ENCODE results near the gene HYAL3.
"Not testable (repeated sequence)": the region's sequence is repeated elsewhere in the genome, so short reads cannot be mapped to it uniquely, and the experiment has no call there.

HYAL3 gene

GRCh38 chr3:50290161-50290641 lies 9.0 kb downstream of the HYAL3 start:
- peak overlapping the region in 1 of 2 donors; percentile 38 for H3K9ac ChIP-seq (ENCODE audit: low read depth in 1 of 2, low read length in 2 of 2)
- no peak overlapping the region for H3K4me3 ChIP-seq (ENCODE audit: low read depth in 1 of 2, low read length in 2 of 2)
- H3K4me1 ChIP-seq (ENCODE audit: control insufficient read depth in 1 of 2, insufficient read depth in 2 of 2, low read length in 2 of 2): peaks cover 22 to 28% of the 10 kb centered on the region in 2 donors
- no peak overlapping the region for H3K27ac ChIP-seq (ENCODE audit: low read depth, low read length)
- no peaks in the 10 kb centered on the region for H3K27me3 ChIP-seq (ENCODE audit: control insufficient read depth in 1 of 2, insufficient read depth in 2 of 2, low read length in 2 of 2)
- H3K9me3 ChIP-seq (ENCODE audit: control insufficient read depth in 1 of 2, low read length in 2 of 2): no peaks in the 10 kb centered on the region
- H3K36me3 ChIP-seq (ENCODE audit: control insufficient read depth in 1 of 2, insufficient read depth in 2 of 2, low read length in 2 of 2): peaks cover 34 to 43% of the 10 kb centered on the region in 2 donors

- no peak overlapping the region for H3K9ac ChIP-seq (ENCODE audit: low read depth in 1 of 2, low read length in 2 of 2)
- peaks cover 34 to 43% of the 10 kb centered on the region in 2 donors for H3K36me3 ChIP-seq (ENCODE audit: control insufficient read depth in 1 of 2, insufficient read depth in 2 of 2, low read length in 2 of 2)
- H3K27me3 ChIP-seq (ENCODE audit: control insufficient read depth in 1 of 2, insufficient read depth in 2 of 2, low read length in 2 of 2): no peaks in the 10 kb centered on the region
- H3K4me1 ChIP-seq (ENCODE audit: control insufficient read depth in 1 of 2, insufficient read depth in 2 of 2, low read length in 2 of 2): peaks cover 22 to 28% of the 10 kb centered on the region in 2 donors
- H3K4me3 ChIP-seq (ENCODE audit: low read depth in 1 of 2, low read length in 2 of 2): no peak overlapping the region
- H3K9me3 ChIP-seq (ENCODE audit: control insufficient read depth in 1 of 2, low read length in 2 of 2): no peaks in the 10 kb centered on the region
- no peak overlapping the region for H3K27ac ChIP-seq (ENCODE audit: low read depth, low read length)
These were observed 10.1 kb downstream of the HYAL3 start for GRCh38 chr3:50289130-50289529.

- no peak overlapping the region for H3K27ac ChIP-seq (ENCODE audit: low read depth, low read length)
- H3K4me3 ChIP-seq (ENCODE audit: low read depth in 1 of 2, low read length in 2 of 2): no peak overlapping the region
- H3K9ac ChIP-seq (ENCODE audit: low read depth in 1 of 2, low read length in 2 of 2): no peak overlapping the region
- peaks cover 22 to 28% of the 10 kb centered on the region in 2 donors for H3K4me1 ChIP-seq (ENCODE audit: control insufficient read depth in 1 of 2, insufficient read depth in 2 of 2, low read length in 2 of 2)
- no peaks in the 10 kb centered on the region for H3K9me3 ChIP-seq (ENCODE audit: control insufficient read depth in 1 of 2, low read length in 2 of 2)
- peaks cover 34 to 43% of the 10 kb centered on the region in 2 donors for H3K36me3 ChIP-seq (ENCODE audit: control insufficient read depth in 1 of 2, insufficient read depth in 2 of 2, low read length in 2 of 2)
- H3K27me3 ChIP-seq (ENCODE audit: control insufficient read depth in 1 of 2, insufficient read depth in 2 of 2, low read length in 2 of 2): no peaks in the 10 kb centered on the region
These were observed 10.7 kb downstream of the HYAL3 start for GRCh38 chr3:50288387-50289007.

- peaks cover 15 to 20% of the 10 kb centered on the region in 2 donors for H3K4me1 ChIP-seq (ENCODE audit: control insufficient read depth in 1 of 2, insufficient read depth in 2 of 2, low read length in 2 of 2)
- H3K4me3 ChIP-seq (ENCODE audit: low read depth in 1 of 2, low read length in 2 of 2): no peak overlapping the region
- peaks cover 34 to 43% of the 10 kb centered on the region in 2 donors for H3K36me3 ChIP-seq (ENCODE audit: control insufficient read depth in 1 of 2, insufficient read depth in 2 of 2, low read length in 2 of 2)
- H3K9ac ChIP-seq (ENCODE audit: low read depth in 1 of 2, low read length in 2 of 2): no peak overlapping the region
- H3K27me3 ChIP-seq (ENCODE audit: control insufficient read depth in 1 of 2, insufficient read depth in 2 of 2, low read length in 2 of 2): no peaks in the 10 kb centered on the region
- H3K9me3 ChIP-seq (ENCODE audit: control insufficient read depth in 1 of 2, low read length in 2 of 2): no peaks in the 10 kb centered on the region
- no peak overlapping the region for H3K27ac ChIP-seq (ENCODE audit: low read depth, low read length)
These were observed 11.9 kb downstream of the HYAL3 start for GRCh38 chr3:50287262-50287661.

GRCh38 chr3:50286322-50287227 lies 12.6 kb downstream of the HYAL3 start:
- no peak overlapping the region for H3K27ac ChIP-seq (ENCODE audit: low read depth, low read length)
- no peak overlapping the region for H3K4me3 ChIP-seq (ENCODE audit: low read depth in 1 of 2, low read length in 2 of 2)
- peaks cover 34 to 43% of the 10 kb centered on the region in 2 donors for H3K36me3 ChIP-seq (ENCODE audit: control insufficient read depth in 1 of 2, insufficient read depth in 2 of 2, low read length in 2 of 2)
- no peak overlapping the region for H3K9ac ChIP-seq (ENCODE audit: low read depth in 1 of 2, low read length in 2 of 2)
- H3K4me1 ChIP-seq (ENCODE audit: control insufficient read depth in 1 of 2, insufficient read depth in 2 of 2, low read length in 2 of 2): peaks cover 13 to 16% of the 10 kb centered on the region in 2 donors
- H3K27me3 ChIP-seq (ENCODE audit: control insufficient read depth in 1 of 2, insufficient read depth in 2 of 2, low read length in 2 of 2): no peaks in the 10 kb centered on the region
- H3K9me3 ChIP-seq (ENCODE audit: control insufficient read depth in 1 of 2, low read length in 2 of 2): no peaks in the 10 kb centered on the region

- H3K4me1 ChIP-seq (ENCODE audit: control insufficient read depth in 1 of 2, insufficient read depth in 2 of 2, low read length in 2 of 2); H3K27ac ChIP-seq (ENCODE audit: low read depth, low read length); H3K27me3 ChIP-seq (ENCODE audit: control insufficient read depth in 1 of 2, insufficient read depth in 2 of 2, low read length in 2 of 2); H3K4me3 ChIP-seq (ENCODE audit: low read depth in 1 of 2, low read length in 2 of 2); H3K9me3 ChIP-seq (ENCODE audit: control insufficient read depth in 1 of 2, low read length in 2 of 2); H3K9ac ChIP-seq (ENCODE audit: low read depth in 1 of 2, low read length in 2 of 2): not testable (repeated sequence)
- peaks cover 21 to 27% of the 10 kb centered on the region in 2 donors for H3K36me3 ChIP-seq (ENCODE audit: control insufficient read depth in 1 of 2, insufficient read depth in 2 of 2, low read length in 2 of 2)
These were observed 15.1 kb downstream of the HYAL3 start for GRCh38 chr3:50284121-50284520.

GRCh38 chr3:50279255-50280016 lies 19.8 kb downstream of the HYAL3 start:
- peaks cover 0 to 8% of the 10 kb centered on the region in 2 donors for H3K36me3 ChIP-seq (ENCODE audit: control insufficient read depth in 1 of 2, insufficient read depth in 2 of 2, low read length in 2 of 2)
- H3K9me3 ChIP-seq (ENCODE audit: control insufficient read depth in 1 of 2, low read length in 2 of 2): no peaks in the 10 kb centered on the region
- no peak overlapping the region for H3K4me3 ChIP-seq (ENCODE audit: low read depth in 1 of 2, low read length in 2 of 2)
- H3K9ac ChIP-seq (ENCODE audit: low read depth in 1 of 2, low read length in 2 of 2): no peak overlapping the region
- H3K4me1 ChIP-seq (ENCODE audit: control insufficient read depth in 1 of 2, insufficient read depth in 2 of 2, low read length in 2 of 2): peaks cover 0 to 2% of the 10 kb centered on the region in 2 donors
- H3K27me3 ChIP-seq (ENCODE audit: control insufficient read depth in 1 of 2, insufficient read depth in 2 of 2, low read length in 2 of 2): peaks cover 2 to 6% of the 10 kb centered on the region in 2 donors
- no peak overlapping the region for H3K27ac ChIP-seq (ENCODE audit: low read depth, low read length)

GRCh38 chr3:50278880-50279224 lies 20.4 kb downstream of the HYAL3 start, which contains the start of gene LSMEM2:
Gene LSMEM2, plus strand, starts transcription at chr3:50279087. Its CDS starts 27 bp downstream, at chr3:50279114.
- Histone ChIP-seq H3K36me3 (ENCODE audit: control insufficient read depth in 1 of 2, insufficient read depth in 2 of 2, low read length in 2 of 2) (peaks cover 0 to 8% of the 10 kb centered on the region in 2 donors), H3K27ac (ENCODE audit: low read depth, low read length) (no peak within 1 kb of the TSS), H3K4me3 (ENCODE audit: low read depth in 1 of 2, low read length in 2 of 2) (no peak within 1 kb of the TSS), H3K4me1 (ENCODE audit: control insufficient read depth in 1 of 2, insufficient read depth in 2 of 2, low read length in 2 of 2) (peaks cover 4 to 8% of the 10 kb centered on the region in 2 donors), H3K27me3 (ENCODE audit: control insufficient read depth in 1 of 2, insufficient read depth in 2 of 2, low read length in 2 of 2) (peaks cover 4 to 6% of the 10 kb centered on the region in 2 donors), H3K9me3 (ENCODE audit: control insufficient read depth in 1 of 2, low read length in 2 of 2) (no peaks in the 10 kb centered on the region), H3K9ac (ENCODE audit: low read depth in 1 of 2, low read length in 2 of 2) (no peak within 1 kb of the TSS)

- no peak overlapping the region for H3K9ac ChIP-seq (ENCODE audit: low read depth in 1 of 2, low read length in 2 of 2)
- peaks cover 0 to 8% of the 10 kb centered on the region in 2 donors for H3K36me3 ChIP-seq (ENCODE audit: control insufficient read depth in 1 of 2, insufficient read depth in 2 of 2, low read length in 2 of 2)
- peaks cover 4 to 6% of the 10 kb centered on the region in 2 donors for H3K27me3 ChIP-seq (ENCODE audit: control insufficient read depth in 1 of 2, insufficient read depth in 2 of 2, low read length in 2 of 2)
- no peak overlapping the region for H3K4me3 ChIP-seq (ENCODE audit: low read depth in 1 of 2, low read length in 2 of 2)
- H3K4me1 ChIP-seq (ENCODE audit: control insufficient read depth in 1 of 2, insufficient read depth in 2 of 2, low read length in 2 of 2): peaks cover 7 to 13% of the 10 kb centered on the region in 2 donors
- H3K9me3 ChIP-seq (ENCODE audit: control insufficient read depth in 1 of 2, low read length in 2 of 2): no peaks in the 10 kb centered on the region
- no peak overlapping the region for H3K27ac ChIP-seq (ENCODE audit: low read depth, low read length)
These were observed 20.9 kb downstream of the HYAL3 start for GRCh38 chr3:50278123-50278879.

Data from duodenal mucosa (tissue), 2 donors.